KOPT-K1 (cell line): ENCODE data around the gene ATIC.
"Not testable (repeated sequence)": the region's sequence is repeated elsewhere in the genome, so short reads cannot be mapped to it uniquely, and the experiment has no call there.

ENCODE experiments used
- H3K27ac ChIP-seq: fragments of 200-600 bp; sonication (generic); 2 replicates; pipeline ENCODE4 v1.5.1; 2016; ENCODE audit warnings: antibody characterized with exemption, mild to moderate bottlenecking, low read depth, low read length; ENCODE audit not compliant: poor library complexity, severe bottlenecking
- H3K36me3 ChIP-seq: fragments of 200-600 bp; sonication (generic); 2 replicates; pipeline ENCODE4 v1.5.1; 2017; ENCODE audit warnings: antibody characterized with exemption, mild to moderate bottlenecking, low read length, moderate library complexity; ENCODE audit not compliant: insufficient read depth
- H3K9me3 ChIP-seq: fragments of 200-600 bp; sonication (generic); 2 replicates; pipeline ENCODE4 v1.5.1; 2017; ENCODE audit warnings: antibody characterized with exemption, low read length, mild to moderate bottlenecking; ENCODE audit not compliant: insufficient read depth, poor library complexity, severe bottlenecking

ATIC gene

GRCh38 chr2:215338883-215339679, 27.2 kb downstream of the ATIC start:
- Histone ChIP-seq H3K27ac (no peak overlapping the region), H3K36me3 (peaks cover 98% of the 10 kb centered on the region), H3K9me3 (no peaks in the 10 kb centered on the region)

GRCh38 chr2:215347878-215348277, 36.0 kb downstream of the ATIC start:
- Histone ChIP-seq H3K27ac (no peak overlapping the region), H3K36me3 (peaks cover 100% of the 10 kb centered on the region)

GRCh38 chr2:215352602-215353001, 40.7 kb downstream of the ATIC start:
- no peak overlapping the region for H3K27ac ChIP-seq
- H3K9me3 ChIP-seq: no peaks in the 10 kb centered on the region
- H3K36me3 ChIP-seq: peaks cover 89% of the 10 kb centered on the region

More at GRCh38 chr2:215347878-215348277, 36.0 kb downstream of the ATIC start:
- H3K9me3 ChIP-seq: no peaks in the 10 kb centered on the region

GRCh38 chr2:215354771-215355695, 43.2 kb downstream of the ATIC start:
- H3K36me3 ChIP-seq: peaks cover 65% of the 10 kb centered on the region
- no peak overlapping the region for H3K27ac ChIP-seq
- no peaks in the 10 kb centered on the region for H3K9me3 ChIP-seq

- H3K27ac ChIP-seq: no peak overlapping the region
- no peaks in the 10 kb centered on the region for H3K9me3 ChIP-seq
- H3K36me3 ChIP-seq: peaks cover 57% of the 10 kb centered on the region
Observed at GRCh38 chr2:215355801-215356200, 43.9 kb downstream of the ATIC start.

- H3K36me3 ChIP-seq: peaks cover 55% of the 10 kb centered on the region
- H3K9me3 ChIP-seq: no peaks in the 10 kb centered on the region
- H3K27ac ChIP-seq: no peak overlapping the region
Observed at GRCh38 chr2:215356334-215356947, 44.6 kb downstream of the ATIC start.

- Histone ChIP-seq H3K9me3 (no peaks in the 10 kb centered on the region), H3K36me3 (peaks cover 51% of the 10 kb centered on the region), H3K27ac (no peak overlapping the region)
Observed at GRCh38 chr2:215356948-215357461, 45.1 kb downstream of the ATIC start.

- no peak overlapping the region for H3K27ac ChIP-seq
- peaks cover 52% of the 10 kb centered on the region for H3K36me3 ChIP-seq
- H3K9me3 ChIP-seq: no peaks in the 10 kb centered on the region
Observed at GRCh38 chr2:215357660-215358059, 45.8 kb downstream of the ATIC start.

- no peaks in the 10 kb centered on the region for H3K9me3 ChIP-seq
- no peak overlapping the region for H3K27ac ChIP-seq
- H3K36me3 ChIP-seq: peaks cover 51% of the 10 kb centered on the region
Observed at GRCh38 chr2:215358312-215358845, 46.5 kb downstream of the ATIC start.

GRCh38 chr2:215358891-215359575, 47.2 kb downstream of the ATIC start:
- no peaks in the 10 kb centered on the region for H3K9me3 ChIP-seq
- H3K27ac ChIP-seq: no peak overlapping the region
- H3K36me3 ChIP-seq: peaks cover 51% of the 10 kb centered on the region

GRCh38 chr2:215359576-215359922, 47.7 kb downstream of the ATIC start:
- Histone ChIP-seq H3K27ac (no peak overlapping the region), H3K36me3 (peaks cover 51% of the 10 kb centered on the region), H3K9me3 (no peaks in the 10 kb centered on the region)

- H3K36me3 ChIP-seq: peaks cover 51% of the 10 kb centered on the region
- not testable (repeated sequence) for H3K27ac ChIP-seq, H3K9me3 ChIP-seq
Observed at GRCh38 chr2:215360059-215360458, 48.2 kb downstream of the ATIC start.

GRCh38 chr2:215360596-215360995, 48.7 kb downstream of the ATIC start:
- H3K36me3 ChIP-seq: peaks cover 54% of the 10 kb centered on the region
- H3K9me3 ChIP-seq: no peaks in the 10 kb centered on the region
- H3K27ac ChIP-seq: no peak overlapping the region

- H3K9me3 ChIP-seq: no peaks in the 10 kb centered on the region
- peaks cover 50% of the 10 kb centered on the region for H3K36me3 ChIP-seq
- no peak overlapping the region for H3K27ac ChIP-seq
Observed at GRCh38 chr2:215361211-215361875, 49.5 kb downstream of the ATIC start.
